ENCODE results near the gene KIF2B. TPM values are rescaled to one million over a fixed set of nuclear protein-coding genes. Genes with fewer than 3 reads are reported as not detected.
"Not testable (repeated sequence)": the region's sequence is repeated elsewhere in the genome, so short reads cannot be mapped to it uniquely, and the experiment has no call there.

The KIF2B gene
- total RNA-seq, 1 donor from 2014 or later: not detected

GRCh38 chr17:53844491-53845107 is 21.9 kb downstream of the KIF2B start:
- no peak for DNase-seq (ENCODE audit: low read depth)
- Histone ChIP-seq H3K36me3 (ENCODE audit: control insufficient read depth, insufficient read depth, low read length) (no peaks in the 10 kb centered on the region), H3K4me3 (ENCODE audit: low read depth, low read length) (no peak overlapping the region), H3K27me3 (ENCODE audit: control insufficient read depth, insufficient read depth, low read length) (no peaks in the 10 kb centered on the region)
- no peak for TF ChIP-seq CTCF (IDR thresholded peaks at IDR 0.05; ENCODE audit: insufficient read depth, low read length, poor library complexity, severe bottlenecking)

- DNase-seq (ENCODE audit: low read depth); H3K4me3 ChIP-seq (ENCODE audit: low read depth, low read length); H3K27me3 ChIP-seq (ENCODE audit: control insufficient read depth, insufficient read depth, low read length); H3K36me3 ChIP-seq (ENCODE audit: control insufficient read depth, insufficient read depth, low read length): not testable (repeated sequence)
Observed at GRCh38 chr17:53871128-53871527, 48.4 kb downstream of the KIF2B start.
